ENCODE results near the gene FBXO4.

FBXO4 gene

GRCh38 chr5:41885286-41885685 lies 39.8 kb upstream of the FBXO4 start:
- no peak overlapping the region for H2BK120ac ChIP-seq (ENCODE audit: insufficient read depth, low read length, poor library complexity)
- no peak overlapping the region for H4K91ac ChIP-seq (ENCODE audit: low read depth, low read length)
- H4K8ac ChIP-seq (ENCODE audit: low read depth, low read length): no peak overlapping the region
- no peak overlapping the region for H3K14ac ChIP-seq (ENCODE audit: low read length)
- no peaks in the 10 kb centered on the region for H3K79me2 ChIP-seq (ENCODE audit: control insufficient read depth, insufficient read depth, low read length, poor library complexity)
- no peaks in the 10 kb centered on the region for H3K36me3 ChIP-seq (ENCODE audit: control insufficient read depth in 1 of 2, insufficient read depth in 2 of 2, low read length in 2 of 2)
- no peak overlapping the region for H2BK12ac ChIP-seq (ENCODE audit: low read length)
- no peak overlapping the region for H2AK5ac ChIP-seq (ENCODE audit: low read length)
- no peak overlapping the region for H4K12ac ChIP-seq (ENCODE audit: low read depth, low read length)
- no peak overlapping the region for H2AFZ ChIP-seq (ENCODE audit: insufficient read depth, low read length, poor library complexity)
- H3K23ac ChIP-seq (ENCODE audit: low read length): no peak overlapping the region
- no peak overlapping the region for H2BK5ac ChIP-seq (ENCODE audit: low read depth, low read length, poor library complexity)
- no peaks in the 10 kb centered on the region for H3K9me3 ChIP-seq (ENCODE audit: insufficient read depth, low read depth, low read length)
- H3K4ac ChIP-seq (ENCODE audit: low read depth, low read length): no peak overlapping the region
- no peaks in the 10 kb centered on the region for H3K27me3 ChIP-seq (ENCODE audit: insufficient read depth, low read length)
- no peak overlapping the region for H3K4me3 ChIP-seq (ENCODE audit: low read depth, low read length)
- no peak overlapping the region for H3K18ac ChIP-seq (ENCODE audit: low read length)
- no peak overlapping the region for H3K9ac ChIP-seq (ENCODE audit: low read length)
- H3K27ac ChIP-seq (ENCODE audit: low read depth, low read length): no peak overlapping the region
- no peaks in the 10 kb centered on the region for H3K4me1 ChIP-seq (ENCODE audit: control insufficient read depth in 1 of 2, insufficient read depth in 2 of 2, low read length in 2 of 2)
- no peak for DNase-seq
- no peak overlapping the region for H3K4me2 ChIP-seq (ENCODE audit: low read length)
- no peaks in the 10 kb centered on the region for H3K79me1 ChIP-seq (ENCODE audit: low read length)

GRCh38 chr5:41891066-41891707 lies 33.9 kb upstream of the FBXO4 start:
- no CpG with 5 or more reads among the region's 2 CpGs for WGBS (ENCODE audit: extremely low coverage, insufficient coverage, insufficient read length)
- no peaks in the 10 kb centered on the region for H3K79me1 ChIP-seq (ENCODE audit: low read length)
- no peak overlapping the region for H4K91ac ChIP-seq (ENCODE audit: low read depth, low read length)
- H3K14ac ChIP-seq (ENCODE audit: low read length): no peak overlapping the region
- no peak overlapping the region for H3K18ac ChIP-seq (ENCODE audit: low read length)
- no peak overlapping the region for H3K9ac ChIP-seq (ENCODE audit: low read length)
- no peak overlapping the region for H2BK5ac ChIP-seq (ENCODE audit: low read depth, low read length, poor library complexity)
- H4K12ac ChIP-seq (ENCODE audit: low read depth, low read length): no peak overlapping the region
- H3K4me3 ChIP-seq (ENCODE audit: low read depth, low read length): no peak overlapping the region
- H4K8ac ChIP-seq (ENCODE audit: low read depth, low read length): no peak overlapping the region
- no peaks in the 10 kb centered on the region for H3K36me3 ChIP-seq (ENCODE audit: control insufficient read depth in 1 of 2, insufficient read depth in 2 of 2, low read length in 2 of 2)
- H2AFZ ChIP-seq (ENCODE audit: insufficient read depth, low read length, poor library complexity): no peak overlapping the region
- no peak overlapping the region for H3K23ac ChIP-seq (ENCODE audit: low read length)
- no peaks in the 10 kb centered on the region for H3K79me2 ChIP-seq (ENCODE audit: control insufficient read depth, insufficient read depth, low read length, poor library complexity)
- no peak overlapping the region for H2BK12ac ChIP-seq (ENCODE audit: low read length)
- H3K9me3 ChIP-seq (ENCODE audit: insufficient read depth, low read depth, low read length): no peaks in the 10 kb centered on the region
- no peaks in the 10 kb centered on the region for H3K4me1 ChIP-seq (ENCODE audit: control insufficient read depth in 1 of 2, insufficient read depth in 2 of 2, low read length in 2 of 2)
- no peak overlapping the region for H3K27ac ChIP-seq (ENCODE audit: low read depth, low read length)
- no peak overlapping the region for H2BK120ac ChIP-seq (ENCODE audit: insufficient read depth, low read length, poor library complexity)
- H3K4ac ChIP-seq (ENCODE audit: low read depth, low read length): no peak overlapping the region
- no peak overlapping the region for H2AK5ac ChIP-seq (ENCODE audit: low read length)
- H3K27me3 ChIP-seq (ENCODE audit: insufficient read depth, low read length): no peaks in the 10 kb centered on the region
- H3K4me2 ChIP-seq (ENCODE audit: low read length): no peak overlapping the region
- DNase-seq: no peak

GRCh38 chr5:41892031-41892430 lies 33.0 kb upstream of the FBXO4 start:
- H4K12ac ChIP-seq (ENCODE audit: low read depth, low read length): no peak overlapping the region
- H3K18ac ChIP-seq (ENCODE audit: low read length): no peak overlapping the region
- H4K8ac ChIP-seq (ENCODE audit: low read depth, low read length): no peak overlapping the region
- H3K9me3 ChIP-seq (ENCODE audit: insufficient read depth, low read depth, low read length): no peaks in the 10 kb centered on the region
- H3K14ac ChIP-seq (ENCODE audit: low read length): no peak overlapping the region
- H2BK12ac ChIP-seq (ENCODE audit: low read length): no peak overlapping the region
- H3K36me3 ChIP-seq (ENCODE audit: control insufficient read depth in 1 of 2, insufficient read depth in 2 of 2, low read length in 2 of 2): no peaks in the 10 kb centered on the region
- no peaks in the 10 kb centered on the region for H3K79me2 ChIP-seq (ENCODE audit: control insufficient read depth, insufficient read depth, low read length, poor library complexity)
- no peak overlapping the region for H2AK5ac ChIP-seq (ENCODE audit: low read length)
- no peak overlapping the region for H2BK120ac ChIP-seq (ENCODE audit: insufficient read depth, low read length, poor library complexity)
- H2AFZ ChIP-seq (ENCODE audit: insufficient read depth, low read length, poor library complexity): no peak overlapping the region
- no peak for DNase-seq
- no peaks in the 10 kb centered on the region for H3K79me1 ChIP-seq (ENCODE audit: low read length)
- no peak overlapping the region for H3K9ac ChIP-seq (ENCODE audit: low read length)
- H3K4me3 ChIP-seq (ENCODE audit: low read depth, low read length): no peak overlapping the region
- H3K4ac ChIP-seq (ENCODE audit: low read depth, low read length): no peak overlapping the region
- H3K4me2 ChIP-seq (ENCODE audit: low read length): no peak overlapping the region
- no peak overlapping the region for H2BK5ac ChIP-seq (ENCODE audit: low read depth, low read length, poor library complexity)
- no peak overlapping the region for H3K27ac ChIP-seq (ENCODE audit: low read depth, low read length)
- H3K23ac ChIP-seq (ENCODE audit: low read length): no peak overlapping the region
- no peaks in the 10 kb centered on the region for H3K27me3 ChIP-seq (ENCODE audit: insufficient read depth, low read length)
- H3K4me1 ChIP-seq (ENCODE audit: control insufficient read depth in 1 of 2, insufficient read depth in 2 of 2, low read length in 2 of 2): no peaks in the 10 kb centered on the region
- no peak overlapping the region for H4K91ac ChIP-seq (ENCODE audit: low read depth, low read length)

GRCh38 chr5:41893074-41893851 lies 31.8 kb upstream of the FBXO4 start:
- WGBS (ENCODE audit: extremely low coverage, insufficient coverage, insufficient read length): no CpG with 5 or more reads among the region's 3 CpGs
- no peak for DNase-seq
- H3K27ac ChIP-seq (ENCODE audit: low read depth, low read length): no peak overlapping the region
- H4K8ac ChIP-seq (ENCODE audit: low read depth, low read length): no peak overlapping the region
- H3K4me3 ChIP-seq (ENCODE audit: low read depth, low read length): no peak overlapping the region
- H3K27me3 ChIP-seq (ENCODE audit: insufficient read depth, low read length): no peaks in the 10 kb centered on the region
- H3K9me3 ChIP-seq (ENCODE audit: insufficient read depth, low read depth, low read length): no peaks in the 10 kb centered on the region
- H3K79me2 ChIP-seq (ENCODE audit: control insufficient read depth, insufficient read depth, low read length, poor library complexity): no peaks in the 10 kb centered on the region
- H2AFZ ChIP-seq (ENCODE audit: insufficient read depth, low read length, poor library complexity): no peak overlapping the region
- no peaks in the 10 kb centered on the region for H3K4me1 ChIP-seq (ENCODE audit: control insufficient read depth in 1 of 2, insufficient read depth in 2 of 2, low read length in 2 of 2)
- no peak overlapping the region for H2AK5ac ChIP-seq (ENCODE audit: low read length)
- H4K91ac ChIP-seq (ENCODE audit: low read depth, low read length): no peak overlapping the region
- no peak overlapping the region for H2BK120ac ChIP-seq (ENCODE audit: insufficient read depth, low read length, poor library complexity)
- no peak overlapping the region for H2BK5ac ChIP-seq (ENCODE audit: low read depth, low read length, poor library complexity)
- no peak overlapping the region for H3K4ac ChIP-seq (ENCODE audit: low read depth, low read length)
- no peak overlapping the region for H4K12ac ChIP-seq (ENCODE audit: low read depth, low read length)
- no peaks in the 10 kb centered on the region for H3K36me3 ChIP-seq (ENCODE audit: control insufficient read depth in 1 of 2, insufficient read depth in 2 of 2, low read length in 2 of 2)
- H3K9ac ChIP-seq (ENCODE audit: low read length): no peak overlapping the region
- no peak overlapping the region for H2BK12ac ChIP-seq (ENCODE audit: low read length)
- H3K18ac ChIP-seq (ENCODE audit: low read length): no peak overlapping the region
- no peak overlapping the region for H3K4me2 ChIP-seq (ENCODE audit: low read length)
- H3K23ac ChIP-seq (ENCODE audit: low read length): no peak overlapping the region
- no peaks in the 10 kb centered on the region for H3K79me1 ChIP-seq (ENCODE audit: low read length)
- H3K14ac ChIP-seq (ENCODE audit: low read length): no peak overlapping the region

All from trophoblast cell (in vitro differentiated cells and primary cell).